Measurements from ENCODE around the gene NMUR1. TPM values are rescaled to one million over a fixed set of nuclear protein-coding genes. Genes with fewer than 3 reads are reported as not detected.

NMUR1 gene, protein sequence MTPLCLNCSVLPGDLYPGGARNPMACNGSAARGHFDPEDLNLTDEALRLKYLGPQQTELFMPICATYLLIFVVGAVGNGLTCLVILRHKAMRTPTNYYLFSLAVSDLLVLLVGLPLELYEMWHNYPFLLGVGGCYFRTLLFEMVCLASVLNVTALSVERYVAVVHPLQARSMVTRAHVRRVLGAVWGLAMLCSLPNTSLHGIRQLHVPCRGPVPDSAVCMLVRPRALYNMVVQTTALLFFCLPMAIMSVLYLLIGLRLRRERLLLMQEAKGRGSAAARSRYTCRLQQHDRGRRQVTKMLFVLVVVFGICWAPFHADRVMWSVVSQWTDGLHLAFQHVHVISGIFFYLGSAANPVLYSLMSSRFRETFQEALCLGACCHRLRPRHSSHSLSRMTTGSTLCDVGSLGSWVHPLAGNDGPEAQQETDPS
- total RNA-seq (2022; extraction: Qiagen RNA extraction; ENCODE audit: low read depth), result 0.01 to 0.05 TPM in 2 of 5 replicates, not detected in the others

DNA sequence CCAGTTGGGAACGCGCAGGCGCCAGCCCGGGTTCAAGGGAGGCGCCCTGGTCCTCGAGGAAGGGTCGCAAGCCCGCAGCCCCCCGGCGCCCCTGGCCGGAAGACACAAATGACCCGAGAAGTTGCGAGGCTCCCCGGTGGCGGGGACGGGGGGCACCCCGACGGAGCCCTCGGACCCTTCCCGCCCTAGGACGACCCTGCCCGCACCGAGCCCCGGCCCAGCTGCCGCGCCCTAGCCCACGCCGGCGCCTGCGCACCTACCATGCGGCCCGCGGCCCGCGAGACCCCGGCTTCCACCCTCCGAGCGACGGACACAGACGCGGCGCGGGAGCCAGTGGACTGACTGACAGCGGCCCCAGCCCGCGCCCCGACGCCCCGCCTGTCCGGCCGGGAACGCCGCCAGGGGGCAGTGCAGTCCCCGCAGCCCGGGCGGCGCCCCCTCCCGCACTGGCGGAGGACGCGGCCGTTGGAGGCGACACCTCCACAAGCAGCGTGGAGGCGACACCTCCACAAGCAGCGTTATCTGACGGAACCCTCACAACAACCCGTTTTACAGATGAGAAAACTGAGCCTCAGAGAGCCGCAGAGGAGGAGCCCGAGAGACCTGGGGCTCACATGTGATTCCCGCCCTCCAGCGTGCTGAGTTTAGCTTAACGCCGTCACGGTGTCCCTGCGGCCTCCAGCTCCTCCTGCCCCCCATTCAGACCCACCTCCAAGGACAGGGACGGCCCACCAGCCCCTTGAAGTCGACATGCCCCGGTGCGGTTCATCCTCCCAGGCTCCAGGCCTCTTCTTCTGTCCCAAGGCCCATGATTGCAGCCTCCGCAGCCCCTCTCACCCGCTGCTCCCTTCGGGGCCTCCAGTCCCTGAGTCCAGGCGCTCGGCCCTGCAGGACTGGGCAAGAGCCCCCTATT is at the start of gene NMUR1:
NMUR1 (minus strand) TSS at position 347 of the 913 bp plus-strand sequence; CDS start at position 263, 84 bp downstream.

Other genes with a start within 250 kb of the NMUR1 start
- gene B3GNT7, start 134.7 kb downstream of the NMUR1 start, total RNA-seq (2022; extraction: Qiagen RNA extraction; ENCODE audit: low read depth), result 1.4 to 1.8 TPM (median 1.6 TPM) in 5 replicates
- gene NCL, start 66.0 kb downstream of the NMUR1 start, total RNA-seq (2022; extraction: Qiagen RNA extraction; ENCODE audit: low read depth), result 756 to 899 TPM (median 831 TPM) in 5 replicates
- not detected in 5 replicates for gene TEX44, start 62.4 kb upstream of the NMUR1 start, total RNA-seq (2022; extraction: Qiagen RNA extraction; ENCODE audit: low read depth)
- gene PTMA, start 178.1 kb upstream of the NMUR1 start, total RNA-seq (2022; extraction: Qiagen RNA extraction; ENCODE audit: low read depth), result 1,536 to 1,749 TPM (median 1,624 TPM) in 5 replicates